ENCODE measurements around the gene ROR2.
A peak's percentile ranks its signal among the peaks of the same experiment; 100 is the strongest.

Gene ROR2

DNA sequence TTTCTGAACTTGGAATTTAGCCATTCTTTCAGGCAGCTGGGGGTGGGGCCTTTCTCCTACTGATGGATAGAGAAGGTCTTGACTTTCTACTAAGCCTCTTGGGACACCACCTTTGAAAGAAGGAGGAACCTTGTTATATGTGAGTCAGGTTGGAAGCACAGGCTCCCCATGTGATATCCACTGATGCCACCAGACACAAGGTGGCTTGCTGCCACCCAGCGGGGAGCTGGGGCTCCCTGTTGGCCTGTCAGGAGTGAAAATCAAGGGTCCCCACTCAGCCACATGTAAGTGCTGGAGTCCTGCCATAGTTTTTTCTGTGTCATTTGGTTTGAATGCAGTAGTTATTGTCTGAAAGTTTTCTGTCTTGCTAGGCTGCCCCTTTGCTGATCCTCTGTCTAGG, 274.0 kb downstream of the ROR2 start:
- no peak overlapping the region for H3K4me3 ChIP-seq (replicated peaks; ENCODE audit: low read depth, low read length)
- TF ChIP-seq, protein P1, sequence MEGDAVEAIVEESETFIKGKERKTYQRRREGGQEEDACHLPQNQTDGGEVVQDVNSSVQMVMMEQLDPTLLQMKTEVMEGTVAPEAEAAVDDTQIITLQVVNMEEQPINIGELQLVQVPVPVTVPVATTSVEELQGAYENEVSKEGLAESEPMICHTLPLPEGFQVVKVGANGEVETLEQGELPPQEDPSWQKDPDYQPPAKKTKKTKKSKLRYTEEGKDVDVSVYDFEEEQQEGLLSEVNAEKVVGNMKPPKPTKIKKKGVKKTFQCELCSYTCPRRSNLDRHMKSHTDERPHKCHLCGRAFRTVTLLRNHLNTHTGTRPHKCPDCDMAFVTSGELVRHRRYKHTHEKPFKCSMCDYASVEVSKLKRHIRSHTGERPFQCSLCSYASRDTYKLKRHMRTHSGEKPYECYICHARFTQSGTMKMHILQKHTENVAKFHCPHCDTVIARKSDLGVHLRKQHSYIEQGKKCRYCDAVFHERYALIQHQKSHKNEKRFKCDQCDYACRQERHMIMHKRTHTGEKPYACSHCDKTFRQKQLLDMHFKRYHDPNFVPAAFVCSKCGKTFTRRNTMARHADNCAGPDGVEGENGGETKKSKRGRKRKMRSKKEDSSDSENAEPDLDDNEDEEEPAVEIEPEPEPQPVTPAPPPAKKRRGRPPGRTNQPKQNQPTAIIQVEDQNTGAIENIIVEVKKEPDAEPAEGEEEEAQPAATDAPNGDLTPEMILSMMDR (IDR thresholded peaks at IDR 0.05; ENCODE audit: low read length, missing control alignments), result no peak
- DNase-seq (ENCODE audit: low read depth), result no peak

DNA sequence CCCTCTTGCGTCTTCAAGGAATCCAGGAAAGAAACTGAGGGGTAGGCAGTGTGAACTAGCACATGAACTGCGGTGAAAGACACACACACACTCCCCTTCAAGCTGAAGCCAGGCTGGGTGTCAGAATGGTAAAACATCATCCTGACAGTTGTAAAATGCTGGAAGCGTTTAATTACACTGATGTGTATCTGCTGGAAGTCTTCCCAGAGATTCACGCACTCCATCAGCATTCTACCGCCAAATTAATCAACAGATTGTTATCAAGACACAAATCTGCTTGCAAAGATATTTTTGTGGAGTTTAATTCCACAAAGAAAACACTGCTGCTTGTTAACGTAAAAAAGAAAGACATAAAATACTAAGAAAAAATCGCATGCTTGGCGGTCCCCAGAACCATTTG, 285.4 kb downstream of the ROR2 start:
- TF ChIP-seq, protein P1 (IDR thresholded peaks at IDR 0.05; ENCODE audit: low read length, missing control alignments), result no peak
- no peak for DNase-seq (ENCODE audit: low read depth)
- no peak overlapping the region for H3K4me3 ChIP-seq (replicated peaks; ENCODE audit: low read depth, low read length)

DNA sequence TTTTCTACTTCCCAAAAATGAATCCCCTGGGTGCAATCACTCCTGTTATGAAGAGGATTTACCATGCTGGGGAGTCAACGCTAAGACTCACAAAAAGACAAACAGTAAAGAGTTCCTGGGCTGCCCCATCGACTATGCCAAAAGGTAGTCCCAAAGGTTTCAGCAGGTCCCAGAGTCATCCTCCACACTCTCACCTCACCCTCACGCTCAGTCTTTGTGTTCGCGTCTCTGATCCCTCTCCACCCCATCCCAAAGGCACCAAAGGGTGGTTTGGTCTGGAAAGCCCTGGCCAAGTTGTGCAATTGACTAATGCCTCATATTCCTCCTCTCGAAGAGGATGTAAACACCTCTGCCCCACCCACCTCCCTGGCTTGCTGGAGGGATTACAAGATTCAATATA, 286.2 kb downstream of the ROR2 start:
- TF ChIP-seq, protein P1 (IDR thresholded peaks at IDR 0.05; ENCODE audit: low read length, missing control alignments), result no peak
- H3K4me3 ChIP-seq (replicated peaks; ENCODE audit: low read depth, low read length), result no peak overlapping the region
- no peak for DNase-seq (ENCODE audit: low read depth)

DNA sequence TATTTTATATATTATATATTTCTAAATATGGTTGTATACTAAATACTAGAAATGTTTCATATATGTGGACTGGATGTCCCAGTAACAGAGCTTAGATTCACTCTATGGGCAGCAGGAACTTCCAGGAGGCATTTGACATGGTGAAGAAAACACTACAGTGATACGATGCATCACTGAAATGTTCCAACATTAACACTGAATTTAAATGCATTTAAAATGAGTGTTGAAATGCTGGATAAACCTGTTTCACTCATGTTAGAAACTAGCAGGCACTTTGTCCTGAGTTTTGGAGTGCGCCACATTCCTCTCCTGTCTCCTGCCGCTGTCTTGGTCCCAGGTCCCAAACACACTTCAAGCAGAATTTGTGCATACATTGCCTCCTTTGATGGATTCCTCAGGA, 288.6 kb downstream of the ROR2 start:
- H3K4me3 ChIP-seq (replicated peaks; ENCODE audit: low read depth, low read length), result no peak overlapping the region
- TF ChIP-seq, protein P1 (IDR thresholded peaks at IDR 0.05; ENCODE audit: low read length, missing control alignments), result no peak
- no peak for DNase-seq (ENCODE audit: low read depth)

DNA sequence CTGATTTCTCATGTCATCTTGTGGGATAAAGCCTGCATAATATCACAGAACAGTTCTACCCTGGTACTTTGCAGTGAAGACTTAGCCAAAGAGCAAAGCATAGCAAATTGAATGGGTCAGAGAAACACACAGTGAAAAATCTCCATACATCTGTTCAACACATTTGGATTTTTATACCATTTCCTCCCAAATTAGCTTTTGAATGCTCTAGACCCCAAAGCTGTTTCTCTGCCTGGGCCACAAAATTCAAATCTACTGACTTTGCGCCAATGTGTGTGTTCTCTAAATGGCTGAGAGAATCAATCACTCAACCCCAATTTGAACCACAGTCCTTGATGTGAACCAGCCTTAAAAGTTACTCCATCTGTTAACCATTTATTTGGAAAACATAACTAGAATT, 289.5 kb downstream of the ROR2 start:
- H3K4me3 ChIP-seq (replicated peaks; ENCODE audit: low read depth, low read length), result no peak overlapping the region
- TF ChIP-seq, protein P1 (IDR thresholded peaks at IDR 0.05; ENCODE audit: low read length, missing control alignments), result no peak

DNA sequence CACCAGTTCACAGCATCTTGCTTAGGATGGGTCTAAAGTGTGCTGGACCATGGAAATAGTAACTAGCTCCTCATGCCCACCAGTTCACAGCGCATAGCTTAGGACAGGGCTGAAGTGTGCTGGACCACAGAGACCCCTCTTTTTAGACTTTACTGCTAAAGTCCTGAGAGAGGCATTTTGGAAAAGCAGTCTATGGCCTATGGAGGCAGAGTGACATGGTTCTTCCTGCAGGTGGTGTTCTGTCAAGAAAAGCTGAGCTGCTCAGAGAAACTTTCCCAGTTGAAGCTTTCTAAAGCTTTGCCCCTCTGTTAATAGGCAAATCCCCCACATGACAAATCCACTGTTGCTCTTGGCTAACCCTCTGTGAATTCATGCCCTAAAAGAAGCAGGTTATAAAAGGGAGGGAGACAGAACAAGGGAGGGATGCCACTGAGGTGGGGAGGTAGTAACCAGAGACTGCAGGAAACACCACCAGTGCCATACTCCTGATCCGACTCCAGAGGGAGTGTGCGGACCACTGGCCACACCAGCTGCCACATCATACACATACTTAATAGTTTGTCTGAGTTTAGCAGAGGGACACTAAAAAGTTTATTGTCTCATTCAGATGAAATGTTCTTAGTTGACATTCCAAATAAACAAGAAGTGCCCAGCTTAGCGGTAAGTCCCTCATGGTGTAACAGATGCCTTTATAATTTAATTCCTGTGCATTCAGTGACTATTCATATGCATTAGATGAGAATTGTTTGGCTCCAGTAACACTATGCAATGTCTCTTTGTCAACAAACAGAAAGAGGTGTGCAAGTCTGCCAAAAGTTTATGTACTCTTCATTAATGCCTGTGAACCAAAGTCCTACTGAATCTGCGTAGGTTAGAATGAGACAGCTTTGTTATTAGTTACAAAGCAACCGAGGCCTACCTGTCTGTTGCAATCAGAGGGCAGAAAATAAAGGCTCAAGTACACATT, 290.2 kb downstream of the ROR2 start:
- H3K4me3 ChIP-seq (replicated peaks; ENCODE audit: low read depth, low read length), result no peak overlapping the region
- DNase-seq (ENCODE audit: low read depth), result peak; percentile 42
- TF ChIP-seq, protein P1 (IDR thresholded peaks at IDR 0.05; ENCODE audit: low read length, missing control alignments), result peak; percentile 67

More for the DNA sequence above, 289.5 kb downstream of the ROR2 start:
- DNase-seq (ENCODE audit: low read depth), result no peak

Data from fibroblast of pulmonary artery (primary cell).